WTC11 (cell line): ENCODE data around the gene ZNF557.

Experiments
- CREB1 ChIP-seq: sonication (generic); formaldehyde crosslinking; IDR thresholded peaks from 2 replicates; pipeline ENCODE4 v1.8.0; 2023; ENCODE audit warnings: mild to moderate bottlenecking, missing genetic modification reagents
- ESRRA ChIP-seq: sonication (generic); formaldehyde crosslinking; IDR thresholded peaks from 2 replicates; pipeline ENCODE4 v1.8.1; 2022; ENCODE audit warnings: mild to moderate bottlenecking, missing genetic modification reagents, borderline replicate concordance
- ETV6 ChIP-seq: sonication (generic); formaldehyde crosslinking; IDR thresholded peaks from 2 replicates; pipeline ENCODE4 v1.8.1; 2022; ENCODE audit warnings: mild to moderate bottlenecking, missing genetic modification reagents
- FOXJ3 ChIP-seq: sonication (generic); formaldehyde crosslinking; IDR thresholded peaks from 2 replicates; pipeline ENCODE4 v1.9.0; 2021; ENCODE audit warnings: missing genetic modification reagents, mild to moderate bottlenecking, borderline replicate concordance
- KAT7 ChIP-seq: sonication (generic); formaldehyde crosslinking; IDR thresholded peaks from 2 replicates; pipeline ENCODE4 v1.8.1; 2023; ENCODE audit warnings: missing genetic modification reagents, mild to moderate bottlenecking, borderline replicate concordance
- TEAD1 ChIP-seq: sonication (generic); formaldehyde crosslinking; IDR thresholded peaks from 2 replicates; pipeline ENCODE4 v1.8.0; 2022; ENCODE audit warnings: mild to moderate bottlenecking, missing genetic modification reagents
- TP53 ChIP-seq: sonication (generic); formaldehyde crosslinking; IDR thresholded peaks from 2 replicates; pipeline ENCODE4 v1.8.1; 2023; ENCODE audit warnings: mild to moderate bottlenecking, missing genetic modification reagents
- TF ChIP-seq, protein P1 (sequence below): fragments of 200-600 bp; IDR thresholded peaks from 2 replicates; pipeline ENCODE4 v1.8.0; 2022; ENCODE audit warnings: antibody characterized with exemption

DNA sequence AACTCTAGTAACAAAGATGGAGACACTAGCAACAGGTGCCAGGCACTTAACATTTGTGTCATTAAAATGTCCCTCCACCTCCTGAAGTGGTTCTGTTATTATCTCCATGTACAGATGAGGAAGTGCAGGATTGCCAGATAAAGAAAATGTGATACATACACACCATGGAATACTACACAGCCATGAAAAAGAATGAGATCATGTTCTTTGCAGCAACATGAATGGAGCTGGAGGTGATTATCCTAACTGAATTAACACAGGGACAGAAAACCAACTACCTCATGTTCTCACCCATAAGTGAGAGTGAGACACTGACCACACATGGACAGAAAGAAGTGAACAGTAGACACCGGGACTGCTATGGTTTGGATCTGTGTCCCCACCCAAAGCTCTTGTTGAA lies 60.5 kb downstream of the ZNF557 start:
- TF ChIP-seq, protein P1, sequence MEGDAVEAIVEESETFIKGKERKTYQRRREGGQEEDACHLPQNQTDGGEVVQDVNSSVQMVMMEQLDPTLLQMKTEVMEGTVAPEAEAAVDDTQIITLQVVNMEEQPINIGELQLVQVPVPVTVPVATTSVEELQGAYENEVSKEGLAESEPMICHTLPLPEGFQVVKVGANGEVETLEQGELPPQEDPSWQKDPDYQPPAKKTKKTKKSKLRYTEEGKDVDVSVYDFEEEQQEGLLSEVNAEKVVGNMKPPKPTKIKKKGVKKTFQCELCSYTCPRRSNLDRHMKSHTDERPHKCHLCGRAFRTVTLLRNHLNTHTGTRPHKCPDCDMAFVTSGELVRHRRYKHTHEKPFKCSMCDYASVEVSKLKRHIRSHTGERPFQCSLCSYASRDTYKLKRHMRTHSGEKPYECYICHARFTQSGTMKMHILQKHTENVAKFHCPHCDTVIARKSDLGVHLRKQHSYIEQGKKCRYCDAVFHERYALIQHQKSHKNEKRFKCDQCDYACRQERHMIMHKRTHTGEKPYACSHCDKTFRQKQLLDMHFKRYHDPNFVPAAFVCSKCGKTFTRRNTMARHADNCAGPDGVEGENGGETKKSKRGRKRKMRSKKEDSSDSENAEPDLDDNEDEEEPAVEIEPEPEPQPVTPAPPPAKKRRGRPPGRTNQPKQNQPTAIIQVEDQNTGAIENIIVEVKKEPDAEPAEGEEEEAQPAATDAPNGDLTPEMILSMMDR = no peak
- TF ChIP-seq TEAD1 (CRISPR knock-in tag) (no peak), CREB1 (CRISPR knock-in tag) (no peak), KAT7 (CRISPR knock-in tag) (no peak), ESRRA (CRISPR knock-in tag) (no peak), ETV6 (CRISPR knock-in tag) (no peak), FOXJ3 (CRISPR knock-in tag) (no peak), TP53 (CRISPR knock-in tag) (no peak)
